HCT116 (cell line): ENCODE measurements around the gene DDT. TPM values are rescaled to one million over a fixed set of nuclear protein-coding genes. Genes with fewer than 3 reads are reported as not detected.
A peak's percentile ranks its signal among the peaks of the same experiment; 100 is the strongest.
"Not testable (repeated sequence)": the region's sequence is repeated elsewhere in the genome, so short reads cannot be mapped to it uniquely, and the experiment has no call there.

Experiments used
- ATAC-seq: fragments of 200-7000 bp; cut with Tn5 transposase; 2 replicates; pipeline ENCODE4 v1.9.1; 2020; ENCODE audit warnings: mild to moderate bottlenecking, moderate library complexity
- BruUV-seq: library from RNA; stranded (reverse); fragments of 400-500 nt; replicated peaks from 2 replicates; lab custom pipeline; 2021; lab: Mats Ljungman, UMichigan
- CTCF ChIA-PET: fragments of 300-600 bp; sonication (Branson Sonifier 250); formaldehyde crosslinking; loops from one replicate; lab custom pipeline; 2021; ENCODE audit warnings: antibody characterized with exemption; lab: Charles Lee
- POLR2A ChIA-PET: fragments of 300-600, 350-600 bp; sonication (Branson Sonifier 250); formaldehyde crosslinking; loops from one replicate; lab custom pipeline; 2021; ENCODE audit warnings: antibody characterized with exemption; lab: Charles Lee
- RAD21 ChIA-PET, 2 experiments: fragments of 300-600 bp; sonication (Branson Sonifier 250); formaldehyde crosslinking; loops; one replicate each; lab custom pipeline; 2023; ENCODE audit warnings: low total read pairs in 2 of 2; ENCODE audit not compliant: uncharacterized antibody in 2 of 2, unreplicated experiment in 2 of 2, low non-redundant PET in 1 of 2; lab: Charles Lee
- DNase-seq: peaks from one replicate; pipeline ENCODE4 v3.0.0-alpha.2; 2010; ENCODE audit warnings: low read depth, low spot score
- H2AFZ ChIP-seq: fragments of 200-600 bp; shearing (Covaris generic), sonication (generic); 2 replicates; pipeline ENCODE4 v1.6.1; 2017; ENCODE audit warnings: low read depth, mixed run types, mixed read lengths, antibody characterized with exemption, low read length; ENCODE audit not compliant: poor library complexity, severe bottlenecking
- H3K27ac ChIP-seq: 2 replicates; pipeline ENCODE4 v1.5.1; 2012; ENCODE audit warnings: low read depth, low read length
- H3K27me3 ChIP-seq: fragments of 200-600 bp; sonication (generic); 2 replicates; pipeline ENCODE4 v1.6.1; 2016; ENCODE audit warnings: mixed run types, low read length, mixed read lengths; ENCODE audit not compliant: insufficient read depth
- H3K36me3 ChIP-seq, 2 experiments: fragments of 200-500 bp in 1 of 2; fragments of 200-600 bp in 1 of 2; sonication (Bioruptor generic) in 1 of 2; sonication (generic) in 1 of 2; 2 replicates each; pipeline versions ENCODE4 v1.5.1 to v1.6.1; 2014 to 2016; ENCODE audit warnings: low read length in 2 of 2, inconsistent platforms in 1 of 2, mixed read lengths in 1 of 2, mixed run types in 1 of 2; ENCODE audit not compliant: insufficient read depth in 2 of 2, control insufficient read depth in 1 of 2
- H3K4me1 ChIP-seq, 2 experiments: fragments of 200-600 bp in 1 of 2; sonication (generic) in 1 of 2; 2 replicates each; pipeline versions ENCODE4 v1.5.1 to v1.6.1; 2012 to 2017; ENCODE audit warnings: low read length in 2 of 2, inconsistent platforms in 1 of 2, mild to moderate bottlenecking in 1 of 2, mixed read lengths in 1 of 2, mixed run types in 1 of 2, moderate library complexity in 1 of 2; ENCODE audit not compliant: insufficient read depth in 2 of 2, control insufficient read depth in 1 of 2
- H3K4me2 ChIP-seq: fragments of 200-600 bp; sonication (generic); 2 replicates; pipeline ENCODE4 v1.6.1; 2017; ENCODE audit warnings: mixed run types, low read length, mixed read lengths
- H3K4me3 ChIP-seq, 2 experiments: fragments of 200-600 bp in 1 of 2; sonication (generic) in 1 of 2; replicated peaks in 1 of 2; 2 replicates each; pipeline ENCODE4 v1.5.1; 2011 to 2016; ENCODE audit warnings: low read length in 2 of 2, control low read depth in 1 of 2, low read depth in 1 of 2, mild to moderate bottlenecking in 1 of 2, mixed read lengths in 1 of 2, mixed run types in 1 of 2
- H3K79me2 ChIP-seq: fragments of 200-600 bp; sonication (generic); 2 replicates; pipeline ENCODE4 v1.6.1; 2017; ENCODE audit warnings: mild to moderate bottlenecking, mixed run types, low read length, moderate library complexity, mixed read lengths; ENCODE audit not compliant: insufficient read depth
- H3K9ac ChIP-seq: fragments of 200-600 bp; sonication (generic); 2 replicates; pipeline ENCODE4 v1.6.1; 2016; ENCODE audit warnings: low read length, mixed read lengths
- H3K9me2 ChIP-seq: fragments of 200-600 bp; sonication (generic), shearing (Covaris generic); 2 replicates; pipeline ENCODE4 v1.6.1; 2017; ENCODE audit warnings: mixed run types, mild to moderate bottlenecking, moderate library complexity; ENCODE audit not compliant: insufficient read depth
- H3K9me3 ChIP-seq, 2 experiments: fragments of 200-500 bp in 1 of 2; fragments of 200-600 bp in 1 of 2; sonication (Bioruptor generic) in 1 of 2; sonication (generic) in 1 of 2; 2 replicates each; pipeline ENCODE4 v1.6.1; 2014 to 2017; ENCODE audit warnings: low read length in 2 of 2, mixed read lengths in 2 of 2, inconsistent platforms in 1 of 2, low read depth in 1 of 2, mild to moderate bottlenecking in 1 of 2, mixed run types in 1 of 2, moderate library complexity in 1 of 2; ENCODE audit not compliant: control insufficient read depth in 1 of 2, insufficient read depth in 1 of 2
- H4K20me1 ChIP-seq: fragments of 200-600 bp; sonication (generic), shearing (Covaris generic); 2 replicates; pipeline ENCODE4 v1.6.1; 2017; ENCODE audit warnings: mixed run types, mild to moderate bottlenecking, moderate library complexity; ENCODE audit not compliant: insufficient read depth
- CEBPB ChIP-seq: IDR thresholded peaks from 2 replicates; pipeline ENCODE4 v1.6.1; 2012; ENCODE audit warnings: low read depth
- FOSL1 ChIP-seq: IDR thresholded peaks from 2 replicates; pipeline ENCODE4 v1.6.1; 2012; ENCODE audit warnings: low read depth
- intact Hi-C: fragments of 100-400 bp; cut with micrococcal nuclease; formaldehyde crosslinking; loops from 2 replicates; pipeline ENCODE4 v1.10.0; 2022
- total RNA-seq: library from RNA; stranded (reverse); gene quantifications from one replicate; pipeline ENCODE4 v1.2.1, GENCODE V29; 2021; ENCODE audit not compliant: unreplicated experiment

The DDT gene
- total RNA-seq, 1 experiment from 2014 or later = 217 TPM

- H3K79me2 ChIP-seq, DNase-seq, intact Hi-C loops, H3K36me3 ChIP-seq, H3K9ac ChIP-seq, H3K9me2 ChIP-seq, H2AFZ ChIP-seq, H4K20me1 ChIP-seq, BruUV-seq, H3K4me3 ChIP-seq: not testable (repeated sequence)
- peaks cover 3 to 12% of the 10 kb centered on the region in 2 experiments; a peak in 2 of 4 replicates for H3K4me1 ChIP-seq
- CTCF ChIA-PET = interaction anchor here (1.4 to 2.6 kb wide), 2 partner anchors 8 to 28 kb away, joined by 6 to 13 read pairs; partner anchors contain the start of gene MIF
- 0 out of 2 replicates have a peak, but pooled peaks have one; percentile 44 for ATAC-seq
- TF ChIP-seq FOSL1 (peak; percentile 28; the same call in 1 of the 2 replicates), CEBPB (peak; percentile 66)
- TF ChIP-seq, all 23 proteins: peak for 2; not testable (repeated sequence) for 21
- POLR2A ChIA-PET = interaction anchor here (0.5 to 1.3 kb wide), 2 partner anchors 8 to 64 kb away, joined by 4 to 5 read pairs; partner anchors contain the start of gene SLC2A11
- Histone ChIP-seq H3K4me2 (peak overlapping the region; percentile 21; the same call in 1 of the 2 replicates), H3K9me3 (peaks cover 4 to 11% of the 10 kb centered on the region in 2 experiments; a peak in 2 of 4 replicates)
- RAD21 ChIA-PET, H3K27ac ChIP-seq, H3K27me3 ChIP-seq: not testable (repeated sequence)
These were observed 52.5 kb downstream of the DDT start for GRCh38 chr22:23921586-23922201.

Other genes with a start within 250 kb of the DDT start
- gene ZNF70, start 223.3 kb downstream of the DDT start, total RNA-seq = 3.2 TPM
- 2.4 TPM for gene VPREB3, start 220.0 kb downstream of the DDT start, total RNA-seq
- gene C22orf15, start 211.5 kb downstream of the DDT start, total RNA-seq = not detected
- 279 TPM for gene CHCHD10, start 206.5 kb downstream of the DDT start, total RNA-seq
- gene MMP11, start 201.6 kb downstream of the DDT start, total RNA-seq = 7.4 TPM
- 101 TPM for gene SMARCB1, start 187.5 kb downstream of the DDT start, total RNA-seq
- not detected for gene DERL3, start 135.4 kb downstream of the DDT start, total RNA-seq
- gene SLC2A11, start 116.6 kb downstream of the DDT start, total RNA-seq = 17.2 TPM
- 1,511 TPM for gene MIF, start 80.1 kb downstream of the DDT start, total RNA-seq
- gene GSTT2B, start 13.2 kb downstream of the DDT start, total RNA-seq = 14.3 TPM
- 3.4 TPM for gene DDTL, start 7.6 kb downstream of the DDT start, total RNA-seq
- gene GSTT2, start 5.7 kb upstream of the DDT start, total RNA-seq = 5.1 TPM
- gene GSTT4, start 31.0 kb upstream of the DDT start, total RNA-seq = not detected
- gene CABIN1, start 36.9 kb upstream of the DDT start, total RNA-seq = 63.2 TPM
- 6.6 TPM for gene SUSD2, start 207.0 kb upstream of the DDT start, total RNA-seq